Kidney glomerular epithelial cell (primary cell): ENCODE results near the gene EGFL7.

Experiments
- DNase-seq: peaks from one replicate; lab custom pipeline; 2025; lab: John Stamatoyannopoulos, UW

The EGFL7 gene

DNA sequence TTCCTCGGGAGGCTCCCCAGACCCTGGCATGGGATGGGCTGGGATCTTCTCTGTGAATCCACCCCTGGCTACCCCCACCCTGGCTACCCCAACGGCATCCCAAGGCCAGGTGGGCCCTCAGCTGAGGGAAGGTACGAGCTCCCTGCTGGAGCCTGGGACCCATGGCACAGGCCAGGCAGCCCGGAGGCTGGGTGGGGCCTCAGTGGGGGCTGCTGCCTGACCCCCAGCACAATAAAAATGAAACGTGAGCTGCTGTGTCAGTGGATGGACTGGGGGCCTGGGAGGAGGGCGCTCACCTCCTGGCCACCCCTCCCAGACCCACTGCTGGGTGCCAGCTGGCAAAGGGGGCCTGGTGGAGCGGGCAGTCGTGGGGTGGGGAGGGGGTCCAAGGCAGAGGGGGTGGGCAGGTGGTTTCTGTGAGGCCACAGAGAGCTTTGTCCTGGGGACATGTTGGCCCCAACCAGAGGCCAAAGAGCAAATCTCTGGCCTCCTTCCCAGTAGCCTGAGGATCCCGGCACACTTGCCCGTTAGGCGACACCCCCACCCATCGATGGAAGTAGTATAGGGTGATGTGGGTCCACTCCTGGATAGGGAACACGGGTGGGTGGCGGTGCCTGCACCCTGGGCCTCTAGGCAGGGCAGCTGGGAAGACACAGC, 9.8 kb downstream of the EGFL7 start:
- DNase-seq: no peak

GRCh38 chr9:136673088-136673974, 10.6 kb downstream of the EGFL7 start:
- DNase-seq: no peak

GRCh38 chr9:136673975-136674785, 11.5 kb downstream of the EGFL7 start:
- no peak for DNase-seq

DNA sequence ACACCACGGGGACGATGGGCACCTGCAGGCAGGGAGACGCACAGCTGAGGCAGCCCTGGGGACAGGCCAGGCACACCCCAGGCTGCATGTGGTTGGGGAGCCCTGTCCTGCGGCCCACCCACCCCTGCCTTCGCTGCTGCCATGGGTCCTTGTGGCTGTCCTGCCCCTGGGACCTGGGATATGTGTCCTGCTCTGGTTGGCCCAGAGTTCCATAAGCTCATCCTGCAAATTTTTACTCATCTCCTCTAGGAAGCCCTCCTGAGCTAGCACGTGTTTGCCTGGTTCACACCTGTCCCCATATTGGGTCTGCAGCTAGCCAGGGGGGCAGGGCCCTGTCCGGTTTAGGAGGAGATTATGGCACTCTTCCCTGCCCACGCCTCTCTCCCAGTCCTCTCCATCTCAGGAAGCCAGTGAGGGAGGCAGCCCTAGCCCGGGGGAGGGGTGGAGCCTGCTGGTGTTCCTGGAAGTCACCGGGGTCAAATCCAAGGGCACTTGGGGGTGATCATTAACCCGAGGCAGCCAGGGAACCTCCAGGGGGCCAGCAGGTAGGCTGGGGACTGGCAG, 12.2 kb downstream of the EGFL7 start:
- no peak for DNase-seq

DNA sequence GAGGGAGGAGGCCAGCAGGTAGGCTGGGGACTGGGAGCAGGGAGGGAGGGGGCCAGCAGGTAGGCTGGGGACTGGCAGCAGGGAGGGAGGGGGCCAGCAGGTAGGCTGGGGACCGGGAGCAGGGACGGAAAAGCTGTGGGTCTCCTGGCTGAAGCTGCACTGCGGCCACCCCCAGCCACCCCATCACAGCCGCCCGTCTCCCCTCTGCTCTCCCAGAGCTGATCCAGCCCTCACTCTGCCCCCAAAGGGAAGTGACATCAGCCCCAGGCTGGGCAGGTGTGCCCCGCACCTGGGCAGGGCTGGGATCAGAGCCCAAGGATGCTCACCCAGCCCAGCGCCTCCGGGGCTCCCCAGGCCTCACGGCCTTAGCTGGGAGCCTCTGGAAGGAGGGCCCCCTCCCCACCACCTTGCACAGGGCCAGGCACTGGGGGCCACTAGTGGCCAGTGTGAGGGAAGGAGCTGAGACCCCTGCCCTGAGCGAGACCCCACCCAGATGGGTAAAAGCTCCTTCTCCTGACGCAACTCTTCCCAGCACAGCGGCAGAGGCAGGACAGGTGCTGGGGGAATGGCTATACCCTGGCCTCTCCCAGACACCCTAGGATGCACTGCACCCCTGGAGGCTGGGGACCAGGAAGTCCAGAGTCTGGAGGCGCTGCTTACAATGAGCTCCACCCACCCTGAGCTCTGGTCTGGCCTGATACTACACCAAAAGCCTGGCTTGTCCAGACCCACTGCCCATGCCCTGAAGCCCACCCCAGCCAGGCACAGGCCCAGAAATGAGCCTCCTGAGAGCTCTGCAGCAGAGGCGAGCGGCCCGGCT, 13.0 kb downstream of the EGFL7 start:
- no peak for DNase-seq

GRCh38 chr9:136676297-136676794, 13.6 kb downstream of the EGFL7 start:
- no peak for DNase-seq

- no peak for DNase-seq
These were observed 14.4 kb downstream of the EGFL7 start for GRCh38 chr9:136676920-136677686.

- DNase-seq: no peak
These were observed 15.3 kb downstream of the EGFL7 start for GRCh38 chr9:136678034-136678433.

DNA sequence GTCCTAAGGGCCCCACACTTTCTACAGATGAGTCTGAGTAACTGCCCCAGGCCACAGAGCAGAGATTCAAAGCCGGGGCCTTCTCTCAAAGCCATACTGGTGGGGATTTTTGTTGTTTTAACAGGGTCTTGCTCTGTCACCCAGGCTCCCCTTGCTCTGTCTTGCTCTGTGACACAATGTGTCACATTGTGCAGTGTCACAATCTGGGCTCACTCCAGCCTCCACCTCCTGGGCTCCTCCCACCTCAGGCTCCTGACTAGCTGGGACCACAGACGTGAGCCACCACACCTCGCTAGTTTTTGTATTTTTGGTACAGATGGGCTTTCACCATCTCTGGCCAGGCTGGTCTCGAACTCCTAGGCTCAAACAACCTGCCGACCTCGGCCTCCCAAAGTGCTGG, 15.9 kb downstream of the EGFL7 start:
- DNase-seq: no peak

DNA sequence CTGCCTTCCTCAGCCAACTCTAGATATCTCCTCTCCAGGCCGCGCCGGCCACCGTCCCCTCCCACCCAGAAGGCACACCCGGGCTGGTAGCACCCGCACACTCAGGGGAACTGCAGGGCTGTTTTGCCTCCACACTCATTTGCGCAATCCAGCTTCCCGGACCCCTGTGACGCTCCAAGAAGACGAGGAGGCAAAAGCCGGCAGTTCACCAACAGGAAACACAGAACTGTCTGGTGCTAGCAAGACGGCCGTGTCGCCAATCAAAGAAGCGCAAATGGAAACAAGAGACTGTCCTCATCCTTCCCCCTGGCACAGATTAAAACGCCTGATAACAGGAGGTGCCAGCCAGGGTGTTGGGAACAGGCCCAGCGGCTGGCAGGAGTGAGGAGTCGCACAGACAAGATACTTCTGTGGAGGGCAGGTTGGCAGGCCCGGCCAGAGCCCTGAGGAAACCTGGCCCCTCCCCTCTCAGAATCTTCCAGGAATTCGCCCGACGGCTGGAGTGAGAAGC, 16.8 kb downstream of the EGFL7 start:
- DNase-seq: no peak

- no peak for DNase-seq
These were observed 18.3 kb downstream of the EGFL7 start for GRCh38 chr9:136681029-136681428.

DNA sequence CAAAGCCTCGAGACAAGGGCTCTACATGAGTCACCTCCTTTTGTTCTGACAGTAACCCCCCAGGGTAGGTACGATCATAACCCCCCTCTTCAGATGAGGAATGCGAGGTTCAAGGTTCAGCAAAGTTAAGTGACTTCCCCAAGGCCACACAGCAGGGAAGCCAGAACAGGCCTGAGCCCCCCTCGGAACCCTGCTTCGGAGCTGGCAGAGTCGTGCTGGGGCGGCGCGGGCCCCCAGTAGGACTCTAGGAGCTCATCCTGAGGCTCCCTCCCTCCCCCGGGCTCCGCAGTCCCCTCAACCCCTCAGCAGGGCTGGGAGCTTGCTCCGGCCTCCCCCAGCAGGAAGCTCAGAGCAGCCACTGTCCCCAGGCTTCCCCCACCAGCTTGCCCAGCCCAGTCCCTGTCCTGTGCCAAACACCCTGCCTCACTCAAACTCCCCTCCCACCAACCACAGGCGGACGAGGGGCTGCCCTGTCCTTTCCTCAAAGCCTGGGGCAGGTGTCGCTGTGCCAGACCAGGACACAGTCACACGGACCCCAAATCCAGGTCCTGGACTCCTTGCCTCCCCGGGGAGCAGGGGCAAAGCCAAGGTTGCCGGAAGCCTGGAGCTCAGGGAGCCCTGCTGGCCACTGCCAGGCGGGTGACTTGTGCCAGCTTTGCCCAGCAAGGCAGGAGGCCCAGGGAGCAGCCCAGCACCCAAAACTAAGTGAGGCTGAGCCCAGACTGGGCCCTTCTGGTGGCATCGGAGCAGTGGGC, 19.4 kb downstream of the EGFL7 start:
- no peak for DNase-seq

DNA sequence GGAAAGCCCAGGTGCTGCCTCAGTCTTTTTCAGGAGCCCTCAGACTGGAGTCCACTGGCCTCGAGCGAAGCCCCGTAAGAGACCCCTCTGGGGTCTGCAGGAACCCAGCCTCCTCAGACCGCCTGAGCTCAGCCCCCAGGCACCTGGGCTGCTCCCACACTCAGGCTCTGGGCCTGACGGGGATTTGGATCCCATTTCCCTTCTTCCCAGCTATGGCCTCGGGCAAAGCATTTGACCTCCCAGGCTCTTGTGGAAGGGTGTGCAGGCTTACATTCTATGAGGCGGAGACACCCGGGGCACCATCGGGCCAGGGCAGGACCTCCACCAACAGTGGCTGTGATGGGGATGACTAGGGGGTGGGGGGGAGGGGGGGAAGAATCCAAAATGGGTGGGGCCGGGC, 20.0 kb downstream of the EGFL7 start:
- DNase-seq: no peak

- no peak for DNase-seq
These were observed 20.5 kb downstream of the EGFL7 start for GRCh38 chr9:136683173-136683745.

DNA sequence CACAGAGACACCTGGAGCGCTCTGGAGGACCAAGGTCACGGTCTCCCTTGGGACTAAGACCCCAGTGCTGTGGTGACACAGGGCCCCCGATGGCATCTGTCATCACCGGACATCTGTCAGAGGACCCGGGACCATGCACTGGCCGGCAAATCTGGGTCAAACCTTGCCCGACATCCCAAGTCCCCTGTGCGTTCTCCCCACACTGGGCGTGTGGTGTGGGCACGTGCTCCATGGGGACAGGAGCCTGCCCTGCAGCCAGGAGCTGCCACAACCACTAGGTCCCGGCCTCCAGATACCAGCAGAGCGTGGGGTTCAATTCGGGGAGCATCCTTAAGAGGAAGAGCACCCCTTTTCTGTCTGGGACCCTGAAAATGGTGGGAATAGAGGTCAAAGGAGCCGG, 21.0 kb downstream of the EGFL7 start:
- no peak for DNase-seq

DNA sequence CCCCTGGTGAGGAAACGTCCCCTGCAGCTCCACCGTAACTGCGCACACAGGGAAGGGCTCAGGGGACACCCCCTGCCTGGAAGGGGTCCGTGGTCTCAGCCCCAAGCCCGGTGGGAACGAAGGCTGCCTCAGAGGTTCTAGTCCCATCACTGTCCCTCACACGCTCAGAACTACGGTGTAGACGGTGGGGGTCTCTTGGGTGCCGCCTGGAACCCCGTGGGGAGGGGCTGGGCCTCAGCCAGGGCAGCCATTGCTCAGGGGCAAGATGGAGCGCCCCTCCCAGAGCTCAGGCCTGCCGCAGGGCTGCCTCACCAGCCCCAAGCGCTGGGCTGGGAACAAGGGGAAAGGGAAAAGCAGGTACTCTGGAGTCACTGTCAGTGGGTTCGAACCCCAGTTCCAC, 21.6 kb downstream of the EGFL7 start:
- DNase-seq: no peak

DNA sequence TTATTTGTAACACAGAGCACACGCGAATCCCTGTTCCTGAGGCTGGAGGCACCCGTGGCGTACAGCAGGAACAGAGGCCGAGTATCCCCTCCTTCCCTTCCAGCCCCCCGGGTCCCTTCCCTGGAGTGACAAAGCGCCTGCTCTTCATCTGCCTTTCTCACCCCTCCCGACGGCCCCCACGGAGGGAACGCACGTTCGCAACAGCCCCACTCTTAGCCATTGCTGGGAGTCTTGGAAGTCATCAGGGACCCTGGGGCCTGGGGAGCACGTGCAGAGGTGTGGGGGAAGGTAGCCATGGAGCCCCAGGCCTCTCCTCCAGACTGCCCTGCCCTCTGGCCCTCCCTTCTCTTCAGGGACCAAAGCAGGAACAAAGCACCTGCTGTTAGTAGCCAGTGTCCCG, 22.1 kb downstream of the EGFL7 start:
- no peak for DNase-seq

- DNase-seq: no peak
These were observed 22.5 kb downstream of the EGFL7 start for GRCh38 chr9:136685216-136685615.
